NCI-H345 (cell line): ENCODE results near the gene DAW1.
"Not testable (repeated sequence)": the region's sequence is repeated elsewhere in the genome, so short reads cannot be mapped to it uniquely, and the experiment has no call there.

Experiments
- DNase-seq: peaks from one replicate; lab custom pipeline; 2025; lab: John Stamatoyannopoulos, UW

The DAW1 gene

DNA sequence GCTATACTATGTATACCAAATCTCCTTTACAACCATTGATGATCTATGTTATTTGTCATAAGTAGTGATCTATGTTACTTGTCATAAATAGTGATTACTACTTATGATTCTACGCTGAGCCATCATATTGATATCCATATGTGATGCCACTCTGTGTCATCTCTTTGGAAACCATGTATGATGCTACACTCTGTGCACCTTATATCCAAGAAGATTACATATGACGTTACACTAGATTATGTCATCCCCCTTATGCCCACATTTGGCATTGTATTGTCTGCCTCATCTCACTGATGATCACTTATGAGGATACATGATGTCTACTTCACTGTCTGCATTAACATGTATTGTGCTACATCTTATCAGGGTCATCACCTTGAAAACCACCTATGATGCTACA lies 42.9 kb downstream of the DAW1 start:
- DNase-seq, result no peak

DNA sequence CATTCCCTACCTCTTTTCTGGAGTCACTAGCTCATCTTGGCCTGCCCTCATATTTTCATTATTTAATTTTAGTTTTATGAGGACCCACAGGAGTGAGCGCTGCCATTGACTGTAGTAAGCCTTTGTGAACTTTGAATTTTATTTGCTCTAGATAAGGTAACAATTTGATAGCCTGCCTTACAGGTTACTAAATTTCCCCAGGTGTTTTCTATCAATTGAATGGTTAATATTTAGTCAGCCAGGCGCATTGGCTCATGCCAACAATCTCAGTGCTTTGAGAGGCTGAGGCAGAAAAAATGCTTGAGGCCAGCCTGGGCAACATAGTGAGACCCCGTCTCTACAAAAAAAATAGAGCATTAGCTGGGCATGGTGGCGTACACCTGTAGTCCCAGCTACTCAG lies 50.2 kb downstream of the DAW1 start:
- no peak for DNase-seq

DNA sequence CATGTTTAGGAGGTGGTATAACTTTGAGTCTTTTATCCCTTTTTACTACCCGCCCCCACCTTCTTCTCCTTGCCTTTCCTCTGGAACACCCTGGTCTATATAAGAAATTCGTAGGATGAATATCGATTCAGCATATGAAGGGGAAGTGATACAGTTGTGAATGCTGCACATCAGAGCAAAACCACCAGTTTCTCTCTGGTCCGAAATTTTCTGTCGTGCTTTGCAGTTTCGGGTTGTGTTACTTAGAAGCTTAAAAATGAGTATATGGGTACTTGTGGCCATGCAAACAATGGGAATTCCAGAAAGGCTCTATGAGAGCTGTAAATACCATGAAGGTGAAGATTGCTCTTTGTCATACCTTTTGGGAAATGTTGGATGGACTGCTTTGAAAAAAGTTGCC lies 60.6 kb downstream of the DAW1 start:
- no peak for DNase-seq

DNA sequence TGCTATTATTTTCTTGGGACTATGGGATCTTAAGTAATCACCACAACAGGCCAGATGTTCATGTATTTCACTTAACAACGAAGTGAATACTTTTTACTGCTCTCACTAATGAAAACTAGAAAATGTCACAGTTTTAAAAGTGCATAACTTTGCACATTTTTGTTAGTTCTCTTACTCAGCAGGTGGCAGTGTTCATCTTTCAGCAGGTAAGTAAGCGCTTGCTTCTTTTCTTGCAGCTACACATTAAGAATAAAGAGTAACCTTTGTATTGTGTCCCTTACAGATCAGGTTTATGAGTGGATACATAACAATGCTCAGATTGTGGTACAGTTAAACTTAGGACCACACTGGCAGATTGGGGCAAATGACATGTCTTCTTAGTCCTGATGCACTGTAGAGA lies 61.0 kb downstream of the DAW1 start:
- DNase-seq, result no peak

DNA sequence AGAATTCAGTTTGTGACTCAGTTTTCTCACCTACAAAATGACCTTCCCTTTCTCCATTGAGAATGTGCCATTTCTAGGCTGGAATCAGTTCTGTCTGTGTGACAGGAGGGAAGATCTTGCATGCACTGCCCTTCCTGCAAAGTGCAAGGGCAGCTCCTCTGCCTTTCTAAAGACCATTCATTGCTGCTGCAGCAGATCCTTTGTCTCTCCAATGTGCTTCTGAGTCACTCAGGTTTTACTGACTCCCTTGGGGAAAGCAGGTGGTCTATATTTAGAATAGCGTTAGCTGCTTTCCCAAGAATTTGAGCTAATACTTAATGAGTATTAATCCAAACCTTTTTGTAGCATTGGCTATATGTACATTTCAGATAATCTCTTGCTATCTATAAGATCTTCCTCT lies 62.5 kb downstream of the DAW1 start:
- DNase-seq, result peak; percentile 38

DNA sequence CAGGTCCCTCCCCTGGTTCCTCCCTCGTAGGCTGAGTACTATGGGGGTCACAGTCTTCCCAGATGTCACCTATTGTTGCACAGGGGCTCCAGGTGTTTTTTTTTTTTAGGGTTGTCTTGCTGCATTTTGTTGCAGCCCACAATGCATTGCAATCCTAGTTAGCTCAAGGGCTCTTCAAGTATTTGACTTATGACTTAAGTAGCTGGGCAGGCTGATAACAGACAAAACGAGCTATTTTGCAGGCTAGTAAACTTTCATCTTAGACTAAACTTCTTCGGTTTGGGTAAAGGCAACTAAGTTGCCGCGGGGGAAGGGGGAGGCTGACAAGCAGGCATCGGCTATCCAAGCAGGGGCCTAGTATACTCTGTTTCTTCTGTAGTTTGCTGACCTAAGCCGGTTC lies 64.8 kb downstream of the DAW1 start:
- DNase-seq, result not testable (repeated sequence)

DNA sequence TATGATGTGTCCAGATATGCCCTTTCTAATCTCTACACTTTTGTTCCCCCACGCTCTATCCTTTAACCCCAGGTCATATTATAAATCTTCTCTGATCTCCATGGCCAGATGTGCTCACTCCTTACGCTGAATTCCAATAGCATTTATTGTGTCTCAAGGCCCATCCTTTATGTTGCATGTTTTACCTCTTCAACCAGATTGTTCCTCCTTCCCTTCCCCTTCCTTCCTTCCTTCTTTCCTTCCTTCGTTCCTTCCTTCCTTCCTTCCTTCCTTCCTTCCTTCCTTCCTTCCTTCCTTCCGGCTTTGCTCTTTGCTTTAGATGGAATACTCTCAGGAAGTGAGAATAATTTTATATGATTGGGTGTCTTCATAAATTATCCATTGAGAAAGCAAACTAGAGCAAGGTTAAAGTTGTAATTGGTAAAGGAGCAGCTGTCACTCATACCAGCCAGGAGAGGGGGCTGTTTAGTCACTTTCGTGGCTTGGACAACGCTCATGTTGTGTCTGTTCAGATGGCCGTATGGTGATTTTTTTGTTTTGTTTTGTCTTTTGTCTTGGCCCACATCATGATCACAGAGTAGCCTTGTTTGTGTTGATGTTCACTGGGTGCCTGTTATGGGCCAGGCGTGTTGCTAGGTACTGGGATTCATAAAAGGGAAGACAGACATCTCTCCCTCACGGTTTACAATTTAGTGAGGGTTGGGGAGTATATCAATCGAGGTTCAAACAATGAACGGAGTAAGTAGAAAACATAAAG lies 68.0 kb downstream of the DAW1 start:
- DNase-seq, result peak; percentile 76

DNA sequence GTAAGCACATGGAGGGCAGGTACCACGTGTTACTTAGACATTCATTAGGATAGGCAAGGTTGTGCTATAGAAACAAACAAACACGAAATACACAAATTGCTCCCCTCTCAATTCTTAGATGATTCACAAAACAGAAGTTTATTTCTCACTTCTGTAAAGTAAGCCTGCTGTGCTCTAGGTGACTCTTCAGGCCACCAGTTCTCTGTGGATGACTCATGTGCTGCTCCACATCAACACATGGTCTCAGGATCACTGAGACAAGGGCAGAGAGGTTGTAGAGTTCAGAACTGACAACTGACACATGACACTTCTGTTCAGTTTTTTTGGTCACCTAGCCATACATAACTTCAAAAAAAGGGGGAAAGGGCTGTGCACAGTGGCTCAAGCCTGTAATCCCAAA lies 70.6 kb downstream of the DAW1 start:
- no peak for DNase-seq

DNA sequence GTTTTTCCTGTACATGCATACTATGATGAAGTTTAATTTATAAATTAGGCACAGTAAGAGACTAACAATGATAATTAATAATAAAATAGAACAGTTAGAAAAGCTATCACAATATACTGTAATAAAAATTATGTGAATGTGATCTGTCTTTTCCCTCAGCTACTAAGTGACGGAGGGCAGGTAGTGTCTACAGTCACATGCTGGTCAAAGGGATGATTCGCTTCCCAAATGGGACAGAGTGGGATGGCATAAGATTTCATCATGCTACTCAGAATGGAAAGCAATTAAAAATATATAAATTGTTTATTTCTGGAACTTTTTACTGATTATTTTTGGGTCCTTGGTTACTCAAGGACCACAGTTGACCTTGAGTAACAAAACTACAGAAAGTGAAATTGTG lies 71.5 kb downstream of the DAW1 start:
- DNase-seq, result no peak

DNA sequence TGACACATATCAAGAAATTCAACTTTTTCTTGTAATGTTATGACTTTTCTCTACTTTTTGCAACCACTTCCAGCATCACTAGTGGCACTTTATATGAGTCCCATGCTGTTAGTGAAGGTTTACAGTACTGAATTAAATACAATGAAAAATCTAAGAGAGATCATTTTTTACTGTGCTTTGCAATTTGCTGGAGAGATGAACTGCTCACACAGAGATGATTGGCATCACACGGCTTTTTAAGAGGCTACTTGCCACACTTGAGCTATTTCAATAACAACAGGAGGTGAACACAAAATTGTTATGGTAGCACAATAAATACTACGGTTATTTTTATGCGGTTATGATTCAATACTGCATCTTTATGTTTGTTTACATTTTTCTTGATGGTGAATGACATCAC lies 88.9 kb downstream of the DAW1 start:
- no peak for DNase-seq

DNA sequence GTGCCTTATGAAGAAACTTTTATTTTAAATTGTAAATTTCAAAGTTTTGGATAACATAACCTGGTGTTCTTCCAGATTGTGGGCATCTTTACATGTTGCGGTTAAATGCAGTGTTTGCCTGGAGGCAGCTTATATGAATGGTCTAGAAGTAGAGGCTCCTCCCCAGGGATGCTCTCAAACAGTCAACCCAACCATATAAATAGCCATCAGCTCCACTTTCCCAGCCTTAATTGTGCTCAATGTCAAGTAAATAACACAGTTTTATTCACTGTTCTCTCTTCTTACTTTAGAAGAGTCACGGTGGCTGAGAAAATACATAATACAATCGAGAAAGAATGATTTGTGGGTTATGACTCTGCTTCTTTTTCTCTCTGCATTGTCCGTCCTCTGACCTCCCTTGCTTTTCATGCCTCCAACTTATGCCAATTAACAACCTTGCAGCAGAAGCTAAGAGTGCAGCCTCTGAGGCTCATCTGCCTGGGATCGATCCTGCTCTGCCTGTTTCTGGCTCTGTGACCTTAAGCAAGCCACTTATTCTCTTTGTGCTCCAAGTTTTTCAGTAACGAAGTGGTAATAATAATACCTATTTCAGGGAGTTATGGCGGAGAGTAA lies 100.3 kb downstream of the DAW1 start:
- DNase-seq, result peak; percentile 83

DNA sequence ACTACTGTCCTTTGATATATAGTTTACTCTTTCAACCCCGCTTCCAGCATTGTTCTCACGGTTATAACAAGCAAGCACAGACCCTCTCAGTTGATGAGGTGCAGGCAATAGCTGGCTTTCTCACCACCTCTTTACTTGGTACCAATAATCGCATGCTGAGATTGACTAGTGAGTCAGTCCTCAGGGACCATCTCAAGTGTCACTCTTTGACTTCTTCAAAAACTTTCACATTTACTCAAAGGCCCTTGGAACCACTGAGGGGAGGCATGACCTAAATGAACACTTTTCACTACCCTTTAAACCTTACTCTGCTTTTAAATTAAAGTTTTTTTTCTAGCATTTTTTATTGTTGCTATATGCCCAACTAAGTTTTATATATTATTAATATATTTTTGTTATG lies 101.8 kb downstream of the DAW1 start:
- peak; percentile 43 for DNase-seq
